Ramos (cell line): ENCODE data around the gene ZP3.
"Not testable (repeated sequence)": the region's sequence is repeated elsewhere in the genome, so short reads cannot be mapped to it uniquely, and the experiment has no call there.

Experiments
- in situ Hi-C: fragments of 300-500 bp; cut with MboI; formaldehyde crosslinking; loops from one replicate; pipeline ENCODE4 v1.14.3; 2022; ENCODE audit warnings: low sequenced_read_pairs; ENCODE audit not compliant: unreplicated experiment

The ZP3 gene

GRCh38 chr7:76480403-76481253 lies 55.9 kb downstream of the ZP3 start:
- in situ Hi-C loops: not testable (repeated sequence)

- in situ Hi-C loops: not testable (repeated sequence)
These were observed 57.9 kb downstream of the ZP3 start for GRCh38 chr7:76482660-76483059.

- in situ Hi-C loops: not testable (repeated sequence)
These were observed 58.3 kb downstream of the ZP3 start for GRCh38 chr7:76483081-76483480.

- in situ Hi-C loops: not testable (repeated sequence)
These were observed 59.7 kb downstream of the ZP3 start for GRCh38 chr7:76484456-76484855.

GRCh38 chr7:76485822-76486610 lies 61.3 kb downstream of the ZP3 start:
- in situ Hi-C loops: not testable (repeated sequence)

GRCh38 chr7:76486618-76487017 lies 61.9 kb downstream of the ZP3 start:
- in situ Hi-C loops: not testable (repeated sequence)

GRCh38 chr7:76487969-76488368 lies 63.2 kb downstream of the ZP3 start:
- in situ Hi-C loops: not testable (repeated sequence)
